HT1080 (cell line): Measurements from ENCODE around the gene CYB561D1. TPM values are rescaled to one million over a fixed set of nuclear protein-coding genes. Genes with fewer than 3 reads are reported as not detected.

ENCODE experiments used
- DNase-seq: peaks from one replicate; pipeline ENCODE4 v3.0.0-alpha.2; 2015; ENCODE audit warnings: low read depth
- total RNA-seq: library from RNA; depleted of rRNA; stranded (reverse); fragments of >200 nt; shearing (Covaris generic); gene quantifications from 2 replicates; pipeline ENCODE4 v1.2.3, GENCODE V29; 2014

The CYB561D1 gene
- total RNA-seq, 1 experiment from 2014 or later, result 2.7 TPM

- no peak for DNase-seq
Observed at GRCh38 chr1:109479901-109480300, 14.0 kb upstream of the CYB561D1 start.

GRCh38 chr1:109481646-109482045, 12.2 kb upstream of the CYB561D1 start:
- DNase-seq, result no peak

GRCh38 chr1:109482242-109482641, 11.7 kb upstream of the CYB561D1 start:
- DNase-seq, result no peak

- no peak for DNase-seq
Observed at GRCh38 chr1:109482791-109483671, 10.9 kb upstream of the CYB561D1 start.

- DNase-seq, result peak; percentile 75
Observed at GRCh38 chr1:109483672-109484518, 10.0 kb upstream of the CYB561D1 start, which contains the start of gene ATXN7L2. Gene ATXN7L2 (plus strand): TSS chr1:109483905. CDS start chr1:109483954, 49 bp downstream.

- no peak for DNase-seq
Observed at GRCh38 chr1:109484519-109484975, 9.3 kb upstream of the CYB561D1 start.

- DNase-seq, result peak; percentile 24
Observed at GRCh38 chr1:109485001-109485400, 8.9 kb upstream of the CYB561D1 start.

GRCh38 chr1:109487261-109487660, 6.6 kb upstream of the CYB561D1 start:
- no peak for DNase-seq

GRCh38 chr1:109488201-109488600, 5.7 kb upstream of the CYB561D1 start:
- no peak for DNase-seq

- no peak for DNase-seq
Observed at GRCh38 chr1:109488696-109489095, 5.2 kb upstream of the CYB561D1 start.

GRCh38 chr1:109490029-109490933, 3.6 kb upstream of the CYB561D1 start:
- peak; percentile 50 for DNase-seq

- DNase-seq, result no peak
Observed at GRCh38 chr1:109490934-109491302, 3.0 kb upstream of the CYB561D1 start.

GRCh38 chr1:109491372-109491771, 2.5 kb upstream of the CYB561D1 start:
- no peak for DNase-seq

GRCh38 chr1:109492779-109493178, 1.1 kb upstream of the CYB561D1 start:
- DNase-seq, result peak; percentile 15

- peak; percentile 17 for DNase-seq
Observed at GRCh38 chr1:109493227-109493626, 667 bp upstream of the CYB561D1 start.

- no peak for DNase-seq
Observed at GRCh38 chr1:109495738-109496137, 1.8 kb downstream of the CYB561D1 start.

GRCh38 chr1:109497449-109498160, 3.7 kb downstream of the CYB561D1 start:
- DNase-seq, result no peak

- peak; percentile 44 for DNase-seq
Observed at GRCh38 chr1:109498161-109498801, 4.4 kb downstream of the CYB561D1 start.

- DNase-seq, result no peak
Observed at GRCh38 chr1:109499081-109499480, 5.2 kb downstream of the CYB561D1 start.
